ENCODE measurements around the gene ACP4.
"Not testable (repeated sequence)": the region's sequence is repeated elsewhere in the genome, so short reads cannot be mapped to it uniquely, and the experiment has no call there.

ACP4 gene

DNA sequence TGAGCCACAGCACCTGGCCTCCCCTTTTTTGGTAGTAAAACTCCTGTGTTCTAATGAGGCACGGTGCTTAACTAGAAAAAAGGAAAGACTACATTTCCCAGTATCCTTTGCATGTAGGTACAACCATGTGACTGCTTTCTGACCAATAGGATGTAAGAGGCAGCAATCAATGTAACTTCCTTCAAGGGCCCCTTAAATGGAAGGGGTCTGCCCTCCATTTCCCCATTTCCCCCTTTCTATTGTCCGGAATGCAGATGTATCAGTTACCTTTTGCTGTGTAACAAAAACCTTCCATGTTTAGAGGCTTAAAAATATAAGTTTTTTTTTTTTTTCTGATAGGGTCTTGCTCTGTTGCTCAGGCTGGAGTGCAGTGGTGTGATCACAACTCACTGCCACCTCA, 17.7 kb upstream of the ACP4 start:
- H3K36me3 ChIP-seq (replicated peaks in 1 of 2; ENCODE audit: control insufficient read depth in 2 of 2, insufficient read depth in 2 of 2, low read length in 2 of 2), result no peaks in the 10 kb centered on the region
- no peak overlapping the region for H3K14ac ChIP-seq (ENCODE audit: low read length)
- H3K4me1 ChIP-seq (ENCODE audit: control insufficient read depth in 2 of 2, insufficient read depth in 1 of 2, low read depth in 1 of 2, low read length in 2 of 2), result no peaks in the 10 kb centered on the region
- H3K9me3 ChIP-seq (replicated peaks in 1 of 2; ENCODE audit: control insufficient read depth in 2 of 2, insufficient read depth in 1 of 2, low read depth in 1 of 2, low read length in 2 of 2), result no peaks in the 10 kb centered on the region
- H3K9ac ChIP-seq (ENCODE audit: low read depth, low read length, poor library complexity), result no peak overlapping the region
- no peak for DNase-seq (ENCODE audit: low spot score)
- peaks cover under 1 to 11% (median under 1%) of the 10 kb centered on the region in 3 experiments for H3K27me3 ChIP-seq (ENCODE audit: control insufficient read depth in 3 of 3, insufficient read depth in 3 of 3, low read depth in 1 of 3, low read length in 3 of 3)
- H3K27ac ChIP-seq (replicated peaks; ENCODE audit: low read length), result no peak overlapping the region
- H2AK5ac ChIP-seq (ENCODE audit: low read depth, low read length), result no peak overlapping the region
- H2BK12ac ChIP-seq (ENCODE audit: low read length), result no peak overlapping the region
- H2BK15ac ChIP-seq (ENCODE audit: low read length), result no peak overlapping the region
- H3K79me1 ChIP-seq (ENCODE audit: low read depth, low read length), result no peaks in the 10 kb centered on the region
- no peak overlapping the region for H3K23ac ChIP-seq (ENCODE audit: low read depth, low read length, poor library complexity)
- H3K4me3 ChIP-seq (ENCODE audit: low read length in 2 of 2), result no peak overlapping the region
- H4K8ac ChIP-seq (ENCODE audit: low read depth, low read length), result no peak overlapping the region
- no peak overlapping the region for H2BK120ac ChIP-seq (ENCODE audit: low read depth, low read length)
- no peak overlapping the region for H2AFZ ChIP-seq (ENCODE audit: low read length)
- WGBS, 2 donors (ENCODE audit: extremely low coverage in 2 of 2, insufficient read length in 2 of 2, insufficient replicate concordance in 1 of 2), result no CpG with 5 or more reads among the region's 2 CpGs
- no peak overlapping the region for H3K18ac ChIP-seq (ENCODE audit: low read length)
- no peak overlapping the region for H3K4ac ChIP-seq (ENCODE audit: low read length)
- no peak overlapping the region for H3K4me2 ChIP-seq (ENCODE audit: insufficient read depth, low read length, poor library complexity, severe bottlenecking)
- H4K91ac ChIP-seq (ENCODE audit: low read depth, low read length, poor library complexity), result no peak overlapping the region
- H2BK5ac ChIP-seq (ENCODE audit: low read length), result no peak overlapping the region

DNA sequence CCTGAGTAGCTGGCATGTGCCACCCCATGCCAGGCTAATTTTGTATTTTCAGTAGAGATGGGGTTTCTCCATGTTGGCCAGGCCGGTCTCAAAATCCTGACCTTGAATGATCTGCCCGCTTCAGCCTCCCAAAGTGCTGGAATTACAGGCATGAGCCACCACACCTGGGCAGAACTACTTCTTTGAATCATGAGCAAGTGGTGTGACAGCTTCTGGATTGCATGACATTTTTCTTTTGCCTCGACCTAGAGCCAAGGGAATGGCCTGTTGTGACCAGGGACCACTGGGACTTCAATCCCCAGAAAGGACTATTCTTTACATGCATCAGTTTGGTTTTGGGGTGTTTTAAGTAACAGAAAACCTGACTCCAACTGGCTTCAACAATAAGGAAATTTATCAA, 17.3 kb upstream of the ACP4 start:
- H2BK15ac ChIP-seq (ENCODE audit: low read length); H2BK120ac ChIP-seq (ENCODE audit: low read depth, low read length); H3K4ac ChIP-seq (ENCODE audit: low read length); H2BK5ac ChIP-seq (ENCODE audit: low read length); H3K79me1 ChIP-seq (ENCODE audit: low read depth, low read length); H3K4me2 ChIP-seq (ENCODE audit: insufficient read depth, low read length, poor library complexity, severe bottlenecking); H3K18ac ChIP-seq (ENCODE audit: low read length); H2AK5ac ChIP-seq (ENCODE audit: low read depth, low read length); H3K9me3 ChIP-seq (replicated peaks in 1 of 2; ENCODE audit: control insufficient read depth in 2 of 2, insufficient read depth in 1 of 2, low read depth in 1 of 2, low read length in 2 of 2); H3K4me3 ChIP-seq (ENCODE audit: low read length in 2 of 2); H3K23ac ChIP-seq (ENCODE audit: low read depth, low read length, poor library complexity); H2BK12ac ChIP-seq (ENCODE audit: low read length); H3K36me3 ChIP-seq (replicated peaks in 1 of 2; ENCODE audit: control insufficient read depth in 2 of 2, insufficient read depth in 2 of 2, low read length in 2 of 2); H3K4me1 ChIP-seq (ENCODE audit: control insufficient read depth in 2 of 2, insufficient read depth in 1 of 2, low read depth in 1 of 2, low read length in 2 of 2); H4K8ac ChIP-seq (ENCODE audit: low read depth, low read length); H3K14ac ChIP-seq (ENCODE audit: low read length); H4K91ac ChIP-seq (ENCODE audit: low read depth, low read length, poor library complexity); H3K9ac ChIP-seq (ENCODE audit: low read depth, low read length, poor library complexity); DNase-seq (ENCODE audit: low spot score); H3K27ac ChIP-seq (replicated peaks; ENCODE audit: low read length); H2AFZ ChIP-seq (ENCODE audit: low read length): not testable (repeated sequence)
- peaks cover 3 to 15% (median 5%) of the 10 kb centered on the region in 3 experiments for H3K27me3 ChIP-seq (ENCODE audit: control insufficient read depth in 3 of 3, insufficient read depth in 3 of 3, low read depth in 1 of 3, low read length in 3 of 3)
- no CpG with 5 or more reads among the region's 3 CpGs for WGBS, 2 donors (ENCODE audit: extremely low coverage in 2 of 2, insufficient read length in 2 of 2, insufficient replicate concordance in 1 of 2)

DNA sequence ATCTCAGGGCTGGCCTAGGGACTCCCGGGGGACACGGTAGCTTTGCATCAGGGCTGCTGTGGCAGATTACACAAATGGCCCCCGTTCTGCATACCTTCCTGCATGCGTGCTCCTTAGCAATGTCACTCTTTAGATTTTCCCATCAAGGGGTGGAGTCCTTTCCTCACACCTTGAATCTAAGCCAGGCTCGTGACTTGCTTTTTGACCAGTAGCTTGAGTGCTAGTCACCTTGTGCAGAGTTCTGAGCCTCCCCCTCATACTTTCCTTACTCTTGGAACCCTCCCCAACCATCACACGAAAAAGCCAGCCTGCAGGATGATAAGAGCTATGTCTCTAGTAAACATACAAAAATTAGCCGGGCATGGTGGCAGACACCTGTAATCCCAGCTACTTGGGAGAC, 16.8 kb upstream of the ACP4 start:
- not testable (repeated sequence) for H2AFZ ChIP-seq (ENCODE audit: low read length); H2BK5ac ChIP-seq (ENCODE audit: low read length); H3K4ac ChIP-seq (ENCODE audit: low read length); H3K9ac ChIP-seq (ENCODE audit: low read depth, low read length, poor library complexity); H3K18ac ChIP-seq (ENCODE audit: low read length); H3K9me3 ChIP-seq (replicated peaks in 1 of 2; ENCODE audit: control insufficient read depth in 2 of 2, insufficient read depth in 1 of 2, low read depth in 1 of 2, low read length in 2 of 2); H4K8ac ChIP-seq (ENCODE audit: low read depth, low read length); H3K36me3 ChIP-seq (replicated peaks in 1 of 2; ENCODE audit: control insufficient read depth in 2 of 2, insufficient read depth in 2 of 2, low read length in 2 of 2); H3K4me3 ChIP-seq (ENCODE audit: low read length in 2 of 2); H2BK12ac ChIP-seq (ENCODE audit: low read length); H3K4me2 ChIP-seq (ENCODE audit: insufficient read depth, low read length, poor library complexity, severe bottlenecking); DNase-seq (ENCODE audit: low spot score); H2BK15ac ChIP-seq (ENCODE audit: low read length); H2BK120ac ChIP-seq (ENCODE audit: low read depth, low read length); H4K91ac ChIP-seq (ENCODE audit: low read depth, low read length, poor library complexity); H3K4me1 ChIP-seq (ENCODE audit: control insufficient read depth in 2 of 2, insufficient read depth in 1 of 2, low read depth in 1 of 2, low read length in 2 of 2); H3K27ac ChIP-seq (replicated peaks; ENCODE audit: low read length); H2AK5ac ChIP-seq (ENCODE audit: low read depth, low read length); H3K79me1 ChIP-seq (ENCODE audit: low read depth, low read length); H3K23ac ChIP-seq (ENCODE audit: low read depth, low read length, poor library complexity); H3K14ac ChIP-seq (ENCODE audit: low read length)
- peaks cover 3 to 21% (median 10%) of the 10 kb centered on the region in 3 experiments for H3K27me3 ChIP-seq (ENCODE audit: control insufficient read depth in 3 of 3, insufficient read depth in 3 of 3, low read depth in 1 of 3, low read length in 3 of 3)
- no CpG with 5 or more reads among the region's 7 CpGs for WGBS, 2 donors (ENCODE audit: extremely low coverage in 2 of 2, insufficient read length in 2 of 2, insufficient replicate concordance in 1 of 2)

DNA sequence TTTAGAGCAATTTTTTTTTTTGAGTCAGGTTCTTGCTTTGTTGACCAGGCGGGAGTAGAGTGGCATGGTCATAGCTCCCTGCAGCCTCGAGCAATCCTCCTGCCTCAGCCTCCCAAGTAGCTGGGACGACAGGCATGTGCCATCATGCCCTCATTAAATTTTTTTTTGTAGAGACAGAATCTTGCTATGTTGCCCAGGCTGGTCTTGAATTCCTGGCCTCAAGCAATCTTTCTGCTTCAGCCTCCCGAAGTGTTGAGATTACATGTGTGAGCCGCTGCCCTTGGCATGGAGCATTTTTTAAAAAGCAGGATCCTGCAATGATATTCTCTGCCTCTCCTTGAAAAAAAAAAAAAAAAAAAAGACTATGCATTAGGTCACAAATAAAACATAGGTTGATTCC, 14.1 kb upstream of the ACP4 start:
- no peak overlapping the region for H3K27ac ChIP-seq (replicated peaks; ENCODE audit: low read length)
- H2BK5ac ChIP-seq (ENCODE audit: low read length), result no peak overlapping the region
- no peak overlapping the region for H2AK5ac ChIP-seq (ENCODE audit: low read depth, low read length)
- peaks cover 3 to 45% (median 20%) of the 10 kb centered on the region in 3 experiments for H3K27me3 ChIP-seq (ENCODE audit: control insufficient read depth in 3 of 3, insufficient read depth in 3 of 3, low read depth in 1 of 3, low read length in 3 of 3)
- no peak overlapping the region for H2BK12ac ChIP-seq (ENCODE audit: low read length)
- no peak overlapping the region for H4K91ac ChIP-seq (ENCODE audit: low read depth, low read length, poor library complexity)
- H3K9me3 ChIP-seq (replicated peaks in 1 of 2; ENCODE audit: control insufficient read depth in 2 of 2, insufficient read depth in 1 of 2, low read depth in 1 of 2, low read length in 2 of 2), result no peaks in the 10 kb centered on the region
- no CpG with 5 or more reads among the region's 5 CpGs for WGBS, 2 donors (ENCODE audit: extremely low coverage in 2 of 2, insufficient read length in 2 of 2, insufficient replicate concordance in 1 of 2)
- no peak overlapping the region for H3K4me2 ChIP-seq (ENCODE audit: insufficient read depth, low read length, poor library complexity, severe bottlenecking)
- no peak overlapping the region for H3K4me3 ChIP-seq (ENCODE audit: low read length in 2 of 2)
- DNase-seq (ENCODE audit: low spot score), result no peak
- H3K18ac ChIP-seq (ENCODE audit: low read length), result no peak overlapping the region
- H3K36me3 ChIP-seq (replicated peaks in 1 of 2; ENCODE audit: control insufficient read depth in 2 of 2, insufficient read depth in 2 of 2, low read length in 2 of 2), result no peaks in the 10 kb centered on the region
- no peak overlapping the region for H3K9ac ChIP-seq (ENCODE audit: low read depth, low read length, poor library complexity)
- no peak overlapping the region for H3K4ac ChIP-seq (ENCODE audit: low read length)
- no peak overlapping the region for H2AFZ ChIP-seq (ENCODE audit: low read length)
- H4K8ac ChIP-seq (ENCODE audit: low read depth, low read length), result no peak overlapping the region
- H3K4me1 ChIP-seq (ENCODE audit: control insufficient read depth in 2 of 2, insufficient read depth in 1 of 2, low read depth in 1 of 2, low read length in 2 of 2), result peaks cover 0 to 1% of the 10 kb centered on the region in 2 donors
- no peak overlapping the region for H2BK15ac ChIP-seq (ENCODE audit: low read length)
- no peak overlapping the region for H3K23ac ChIP-seq (ENCODE audit: low read depth, low read length, poor library complexity)
- H2BK120ac ChIP-seq (ENCODE audit: low read depth, low read length), result no peak overlapping the region
- no peaks in the 10 kb centered on the region for H3K79me1 ChIP-seq (ENCODE audit: low read depth, low read length)
- H3K14ac ChIP-seq (ENCODE audit: low read length), result no peak overlapping the region

Measured in neuronal stem cell (in vitro differentiated cells).